HG03095 (cell line): ENCODE results near the gene LRP10.
A peak's percentile ranks its signal among the peaks of the same experiment; 100 is the strongest.
"Not testable (repeated sequence)": the region's sequence is repeated elsewhere in the genome, so short reads cannot be mapped to it uniquely, and the experiment has no call there.

ENCODE experiments used
- ATAC-seq: cut with Tn5 transposase; IDR thresholded peaks from one replicate; pipeline ENCODE4 v1.9.1; 2021; ENCODE audit warnings: moderate library complexity; ENCODE audit not compliant: unreplicated experiment

Gene LRP10

GRCh38 chr14:22871224-22872032 is at the start of gene LRP10:
Gene LRP10 (plus strand): TSS chr14:22871740. CDS start chr14:22872304, 564 bp downstream.
- peak; percentile 72 for ATAC-seq

GRCh38 chr14:22822016-22822570 is 49.4 kb upstream of the LRP10 start:
- ATAC-seq = no peak

- ATAC-seq = peak; percentile 45
These were observed 48.9 kb upstream of the LRP10 start for GRCh38 chr14:22822571-22823098.

GRCh38 chr14:22824711-22825359 is 46.7 kb upstream of the LRP10 start:
- ATAC-seq = no peak

- ATAC-seq = not testable (repeated sequence)
These were observed 42.4 kb upstream of the LRP10 start for GRCh38 chr14:22829076-22829660.

GRCh38 chr14:22829661-22830442 is 41.7 kb upstream of the LRP10 start, which contains the start of gene MRPL52:
Gene MRPL52 (plus strand): TSS chr14:22829887. CDS start chr14:22829913, 26 bp downstream.
- peak; percentile 82 for ATAC-seq

GRCh38 chr14:22830443-22831010 is 41.0 kb upstream of the LRP10 start:
- ATAC-seq = no peak

- ATAC-seq = no peak
These were observed 36.0 kb upstream of the LRP10 start for GRCh38 chr14:22835505-22835904.

- no peak for ATAC-seq
These were observed 35.0 kb upstream of the LRP10 start, which contains the start of gene MMP14 for GRCh38 chr14:22836301-22837113. Gene MMP14 (plus strand): TSS chr14:22836585. CDS start chr14:22836818, 233 bp downstream.

GRCh38 chr14:22837114-22837749 is 34.3 kb upstream of the LRP10 start:
- ATAC-seq = no peak

- ATAC-seq = no peak
These were observed 33.6 kb upstream of the LRP10 start for GRCh38 chr14:22837750-22838538.

GRCh38 chr14:22838631-22839041 is 32.9 kb upstream of the LRP10 start:
- no peak for ATAC-seq

- no peak for ATAC-seq
These were observed 32.3 kb upstream of the LRP10 start for GRCh38 chr14:22839159-22839779.

- no peak for ATAC-seq
These were observed 30.2 kb upstream of the LRP10 start for GRCh38 chr14:22841311-22841710.

- no peak for ATAC-seq
These were observed 29.8 kb upstream of the LRP10 start for GRCh38 chr14:22841769-22842168.

- ATAC-seq = no peak
These were observed 29.1 kb upstream of the LRP10 start for GRCh38 chr14:22842211-22843122.
